HG02642 (cell line): ENCODE measurements around the gene S100A1.
A peak's percentile ranks its signal among the peaks of the same experiment; 100 is the strongest.

Source experiments
- ATAC-seq: cut with Tn5 transposase; IDR thresholded peaks from one replicate; pipeline ENCODE4 v1.9.1; 2021; ENCODE audit warnings: mild to moderate bottlenecking; ENCODE audit not compliant: unreplicated experiment, poor library complexity

S100A1 gene

GRCh38 chr1:153609585-153609907 is 18.7 kb upstream of the S100A1 start:
- ATAC-seq, result no peak

- ATAC-seq, result no peak
These were observed 17.9 kb upstream of the S100A1 start for GRCh38 chr1:153610334-153610733.

GRCh38 chr1:153610811-153611301 is 17.4 kb upstream of the S100A1 start:
- no peak for ATAC-seq

- ATAC-seq, result no peak
These were observed 16.9 kb upstream of the S100A1 start for GRCh38 chr1:153611356-153611755.

- ATAC-seq, result no peak
These were observed 16.0 kb upstream of the S100A1 start for GRCh38 chr1:153612111-153612754.

GRCh38 chr1:153612755-153613331 is 15.4 kb upstream of the S100A1 start, which contains the start of gene S100A16:
TSS of gene S100A16 (minus strand) at chr1:153613137. CDS start at chr1:153608151, 4,986 bp downstream.
- ATAC-seq, result no peak

- no peak for ATAC-seq
These were observed 14.8 kb upstream of the S100A1 start for GRCh38 chr1:153613406-153613805.

GRCh38 chr1:153614189-153614900 is 13.9 kb upstream of the S100A1 start:
- ATAC-seq, result no peak

- ATAC-seq, result no peak
These were observed 13.3 kb upstream of the S100A1 start for GRCh38 chr1:153614906-153615305.

GRCh38 chr1:153615406-153615805 is 12.8 kb upstream of the S100A1 start:
- no peak for ATAC-seq

- no peak for ATAC-seq
These were observed 11.9 kb upstream of the S100A1 start, which contains the start of gene S100A14 for GRCh38 chr1:153616144-153616916. TSS of gene S100A14 (minus strand) at chr1:153616325. CDS start at chr1:153615858, 467 bp downstream.

GRCh38 chr1:153616917-153617311 is 11.3 kb upstream of the S100A1 start:
- no peak for ATAC-seq

- ATAC-seq, result peak; percentile 71
These were observed 10.6 kb upstream of the S100A1 start for GRCh38 chr1:153617663-153618062.

- ATAC-seq, result no peak
These were observed 9.1 kb upstream of the S100A1 start for GRCh38 chr1:153619171-153619570.

GRCh38 chr1:153623101-153623500 is 5.1 kb upstream of the S100A1 start:
- no peak for ATAC-seq

- no peak for ATAC-seq
These were observed 3.1 kb upstream of the S100A1 start for GRCh38 chr1:153624965-153625611.

- ATAC-seq, result no peak
These were observed 1.7 kb upstream of the S100A1 start for GRCh38 chr1:153626477-153626903.

- no peak for ATAC-seq
These were observed 1.1 kb upstream of the S100A1 start, which contains the start of gene S100A13 for GRCh38 chr1:153626904-153627714. TSS of gene S100A13 (minus strand) at chr1:153627505. CDS start at chr1:153626472, 1,033 bp downstream.

GRCh38 chr1:153628638-153629342 is 556 bp downstream of the S100A1 start:
- no peak for ATAC-seq
